Middle frontal gyrus (tissue), 1 donor: ENCODE data around the gene TGFBR3.

ENCODE experiments used
- DNase-seq: peaks from one replicate; pipeline ENCODE4 v3.0.0-alpha.2; 2015; ENCODE audit warnings: low spot score; ENCODE audit errors: extremely low spot score

The TGFBR3 gene

DNA sequence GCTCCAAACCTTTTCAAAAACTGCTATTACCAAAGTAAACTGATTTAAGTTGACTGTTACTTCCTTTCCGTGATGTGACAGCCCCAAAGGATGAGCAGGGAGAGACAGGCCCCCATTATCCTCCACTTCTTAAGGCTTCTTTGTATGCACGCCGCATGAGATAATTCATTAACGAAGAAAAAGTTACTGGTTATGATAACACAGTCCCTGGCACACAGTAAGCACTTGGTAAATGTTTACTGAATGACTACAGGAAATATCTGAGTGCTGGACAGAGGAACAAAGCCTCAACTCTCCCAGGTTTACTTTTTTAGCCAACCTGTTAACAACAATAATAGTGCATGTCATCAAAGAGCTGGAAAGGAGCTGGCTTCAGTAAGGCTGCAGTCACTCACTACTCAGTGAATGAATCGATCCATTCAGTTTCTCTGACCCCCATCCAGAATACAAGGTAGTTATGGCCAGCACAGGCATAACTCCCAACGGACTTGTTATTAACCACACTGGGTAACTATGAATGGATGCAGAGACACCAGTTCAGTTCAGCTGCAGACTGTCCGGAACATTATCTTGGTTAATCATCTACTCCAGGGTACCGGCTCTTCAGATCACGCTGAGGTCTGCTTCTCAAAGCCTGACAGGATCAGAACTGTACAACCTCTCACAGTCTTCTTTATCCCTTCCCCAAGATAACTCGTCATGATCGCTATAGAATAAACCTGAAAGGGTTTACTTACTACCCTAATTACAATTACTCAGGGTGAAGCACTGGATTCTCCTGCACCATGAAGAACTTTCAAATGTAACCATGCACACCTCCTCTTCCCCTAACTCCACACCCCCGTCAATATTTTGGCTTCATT, 58.3 kb downstream of the TGFBR3 start:
- DNase-seq = no peak

DNA sequence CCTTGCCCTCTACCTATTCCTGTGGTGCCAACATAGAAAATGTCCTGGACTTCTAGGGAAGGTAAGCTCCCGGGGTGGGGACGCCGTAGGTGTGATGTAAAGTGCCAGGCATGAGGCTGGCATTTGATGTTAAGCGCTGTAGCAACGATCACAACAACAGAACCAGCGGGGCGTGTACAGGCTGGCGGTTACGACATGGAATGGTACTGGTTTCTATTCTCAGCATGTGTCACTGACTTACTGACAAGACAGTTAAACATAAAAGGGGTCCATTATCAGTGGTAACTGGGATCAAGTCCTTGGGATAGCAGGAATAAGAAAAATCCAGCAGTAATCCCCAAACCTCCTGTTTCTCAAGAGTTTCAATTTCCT, 58.9 kb downstream of the TGFBR3 start:
- no peak for DNase-seq

DNA sequence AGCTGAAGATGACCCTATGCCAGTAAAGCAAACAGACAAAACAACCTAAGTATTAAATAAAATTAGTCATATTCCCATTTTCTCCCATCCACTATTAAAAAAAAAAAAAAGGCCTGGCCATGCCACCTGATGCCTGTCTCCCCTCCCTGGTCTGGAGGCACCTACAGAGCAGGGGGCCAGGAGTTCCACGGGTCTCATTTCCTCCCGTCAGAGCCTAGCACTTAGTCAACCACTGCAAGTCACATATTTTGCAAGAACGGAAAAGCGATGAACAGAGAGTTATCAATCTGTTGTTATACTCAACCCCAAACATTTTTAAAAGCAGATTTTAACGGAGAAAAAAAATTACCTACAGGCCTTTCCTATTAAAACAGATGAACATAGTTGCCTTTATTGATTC, 59.3 kb downstream of the TGFBR3 start:
- no peak for DNase-seq

GRCh38 chr1:91826248-91826647, 59.7 kb downstream of the TGFBR3 start:
- DNase-seq = no peak

DNA sequence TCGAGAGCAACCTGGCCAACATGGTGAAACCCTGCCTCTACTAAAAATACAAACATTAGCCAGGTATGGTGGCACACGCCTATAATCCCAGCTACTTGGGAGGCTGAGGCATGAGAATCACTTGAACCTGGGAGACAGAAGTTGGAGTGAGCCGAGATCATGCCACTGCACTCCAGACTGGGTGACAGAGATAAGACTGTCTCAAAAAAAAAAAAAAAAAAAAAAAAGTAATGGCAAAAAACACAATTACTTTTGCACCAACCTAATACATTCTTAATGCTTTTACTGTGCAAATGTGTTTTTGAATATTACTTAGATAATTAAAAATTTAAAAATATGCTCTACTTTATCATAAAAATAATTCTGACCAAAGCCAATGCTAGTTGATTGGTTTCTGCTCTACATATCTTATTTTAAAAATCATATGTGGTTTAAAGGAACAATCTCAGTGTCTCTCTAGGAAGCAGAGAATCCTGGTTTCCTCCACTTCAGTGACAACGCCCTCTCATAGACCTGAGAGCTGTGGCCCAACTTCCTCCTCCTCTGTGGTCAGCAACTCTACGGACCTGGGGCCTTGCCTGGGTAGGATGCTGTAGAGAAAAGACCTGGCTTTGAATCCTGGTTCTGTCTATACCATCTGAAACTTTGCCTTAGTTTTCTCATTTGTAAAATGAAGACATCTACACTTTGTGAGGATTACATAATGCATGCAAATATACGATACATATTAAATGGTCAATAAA, 64.7 kb downstream of the TGFBR3 start:
- no peak for DNase-seq

GRCh38 chr1:91819038-91819788, 66.7 kb downstream of the TGFBR3 start:
- DNase-seq = no peak

- no peak for DNase-seq
These were observed 67.3 kb downstream of the TGFBR3 start for GRCh38 chr1:91818713-91818975.

GRCh38 chr1:91817211-91817905, 68.6 kb downstream of the TGFBR3 start:
- no peak for DNase-seq

- DNase-seq = no peak
These were observed 69.9 kb downstream of the TGFBR3 start for GRCh38 chr1:91816031-91816430.

DNA sequence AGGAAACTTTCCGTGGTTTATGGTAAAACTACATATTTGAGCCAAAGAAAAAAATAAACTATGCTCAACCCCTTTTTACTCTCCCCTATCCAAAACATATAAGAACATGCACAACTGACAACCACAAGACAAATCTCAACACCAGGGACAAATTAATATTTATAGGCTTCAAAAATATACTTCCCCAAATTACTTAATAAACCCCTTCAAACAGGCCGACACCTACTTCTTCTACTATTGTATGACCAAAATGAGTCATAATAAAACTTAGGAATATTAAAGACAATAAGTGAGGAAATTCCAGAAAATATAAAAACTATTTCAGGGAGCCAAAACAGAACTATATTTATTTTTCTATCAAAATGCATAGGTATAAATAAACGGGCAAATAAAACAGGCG, 71.5 kb downstream of the TGFBR3 start:
- no peak for DNase-seq

- no peak for DNase-seq
These were observed 72.1 kb downstream of the TGFBR3 start for GRCh38 chr1:91813813-91814212.

DNA sequence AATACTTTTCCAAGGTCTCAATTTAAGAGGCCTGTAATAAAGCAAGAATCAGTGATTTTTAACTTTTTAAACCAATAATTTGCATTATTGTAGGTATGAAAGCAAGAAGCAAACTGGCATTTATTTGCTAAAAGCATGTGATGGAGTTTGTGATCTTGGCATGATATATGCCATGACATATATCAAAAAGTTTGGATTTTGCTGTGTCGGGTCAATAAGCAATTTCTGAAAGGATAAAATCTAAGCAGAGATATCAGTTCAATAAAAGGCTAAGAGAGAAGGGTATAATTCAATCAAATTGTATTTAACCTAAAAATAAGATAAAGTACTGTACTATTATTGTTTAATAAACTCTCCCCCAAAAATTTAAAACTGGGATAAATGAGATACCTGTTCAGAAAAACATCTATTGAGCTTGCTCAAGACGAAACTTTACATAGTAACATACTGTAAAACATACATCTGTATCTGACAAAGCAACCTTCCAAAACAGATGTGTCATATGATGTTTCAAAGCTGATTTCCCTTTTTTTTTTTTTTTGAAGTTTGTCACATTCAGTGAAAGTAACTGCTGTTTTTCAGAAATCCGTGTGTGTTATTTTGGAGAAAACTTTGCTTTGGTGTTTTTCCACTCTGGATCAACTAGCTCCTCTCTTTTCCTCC, 74.5 kb downstream of the TGFBR3 start:
- DNase-seq = no peak

GRCh38 chr1:91809317-91809716, 76.6 kb downstream of the TGFBR3 start:
- DNase-seq = no peak

DNA sequence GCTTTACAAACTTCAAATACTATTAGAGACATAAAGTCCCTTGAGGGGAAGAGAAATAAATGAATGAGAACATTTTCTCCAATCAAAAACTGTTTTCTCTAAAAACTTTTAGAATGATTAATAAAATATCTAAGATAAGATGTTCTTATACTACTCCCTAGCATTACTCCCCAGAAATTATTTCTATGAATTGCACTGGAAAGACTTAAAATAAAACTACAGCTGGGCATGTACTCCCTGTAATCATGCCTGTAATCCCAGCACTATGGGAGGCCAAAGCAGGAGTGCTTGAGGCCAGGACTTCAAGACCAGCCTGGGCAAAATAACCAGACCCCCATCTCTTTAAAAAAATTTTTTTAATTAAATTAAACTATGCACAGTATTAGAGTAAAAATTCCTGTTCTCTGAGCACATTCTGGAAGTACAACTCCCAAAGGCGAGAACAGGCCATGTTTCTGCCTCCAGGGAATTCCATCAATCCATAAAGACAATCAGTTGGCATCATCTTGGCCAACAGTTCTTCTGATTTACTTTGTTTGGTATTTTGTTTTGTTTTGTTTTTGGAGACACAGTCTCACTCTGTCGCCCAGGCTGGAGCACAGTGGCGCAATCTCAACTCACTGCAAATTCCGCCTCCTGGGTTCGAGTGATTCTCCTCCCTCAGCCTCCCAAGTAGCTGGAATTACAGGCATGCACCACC, 77.9 kb downstream of the TGFBR3 start:
- DNase-seq = no peak

DNA sequence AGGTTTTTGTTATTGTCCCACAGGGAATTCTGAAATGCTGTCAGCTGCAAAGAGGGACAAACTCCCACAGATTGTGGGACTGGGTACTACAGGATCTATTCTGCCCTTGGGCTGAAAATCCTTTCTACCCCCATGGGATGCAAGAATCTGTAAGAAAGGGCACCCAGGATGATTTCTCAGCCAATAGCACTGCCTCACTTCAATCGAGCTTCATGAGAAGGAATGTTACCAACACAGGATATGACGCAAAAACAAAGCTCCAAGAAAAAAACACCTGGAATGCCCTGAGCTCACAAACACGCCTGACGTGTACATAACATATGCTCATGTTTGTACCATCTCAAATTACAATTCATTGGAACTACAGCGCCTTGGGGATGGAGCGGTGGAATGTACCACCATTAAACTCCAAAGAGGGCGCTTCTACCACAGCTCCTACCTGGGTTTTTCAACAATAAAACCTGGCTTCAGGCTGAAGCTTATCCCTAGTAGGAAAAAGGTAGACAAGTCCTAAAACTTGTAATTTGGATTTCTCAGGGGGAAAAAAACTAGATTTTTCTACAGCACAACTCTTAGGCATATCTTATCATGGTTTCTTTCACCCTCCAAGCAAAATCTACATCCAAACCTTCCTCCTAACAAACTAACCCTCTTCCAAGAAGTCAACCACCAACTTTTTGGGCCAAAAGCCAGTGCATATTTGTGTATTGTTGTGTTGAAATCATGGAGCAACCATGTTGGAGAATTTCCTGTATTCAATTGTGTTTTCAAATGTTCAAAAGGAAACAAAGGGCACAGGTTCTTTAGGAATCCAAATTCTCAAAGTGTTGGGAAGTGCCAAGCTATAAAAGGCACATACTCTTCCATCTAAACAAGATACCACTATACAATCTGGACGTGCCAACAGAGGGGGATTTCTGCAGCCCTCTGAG, 78.9 kb downstream of the TGFBR3 start:
- DNase-seq = no peak

DNA sequence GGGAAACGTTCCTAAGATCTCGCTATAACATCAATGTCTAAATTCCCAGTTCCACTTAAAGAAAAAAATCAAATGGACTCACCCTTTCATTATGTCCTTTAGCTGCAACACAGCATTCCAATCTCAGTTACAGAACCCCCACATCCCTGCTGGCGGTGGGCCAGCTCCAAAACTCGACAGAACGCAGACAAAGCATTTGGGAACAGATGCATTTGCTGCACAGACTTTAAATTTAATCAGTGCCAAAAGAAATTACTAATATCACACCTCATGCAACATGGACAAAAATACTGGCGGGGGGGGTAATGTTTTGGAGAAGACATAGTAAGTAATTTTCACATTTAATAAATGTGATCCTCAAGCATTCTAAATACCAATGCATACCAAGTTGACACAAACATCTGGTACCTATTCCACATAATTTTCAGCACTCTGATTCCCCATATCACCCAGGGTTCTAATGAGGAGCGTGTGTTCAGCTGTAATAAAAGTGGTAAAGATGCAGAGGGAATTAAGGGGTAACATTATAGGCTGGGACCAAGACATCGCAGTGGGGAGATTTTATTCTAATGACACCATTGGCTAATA, 79.7 kb downstream of the TGFBR3 start:
- DNase-seq = no peak

DNA sequence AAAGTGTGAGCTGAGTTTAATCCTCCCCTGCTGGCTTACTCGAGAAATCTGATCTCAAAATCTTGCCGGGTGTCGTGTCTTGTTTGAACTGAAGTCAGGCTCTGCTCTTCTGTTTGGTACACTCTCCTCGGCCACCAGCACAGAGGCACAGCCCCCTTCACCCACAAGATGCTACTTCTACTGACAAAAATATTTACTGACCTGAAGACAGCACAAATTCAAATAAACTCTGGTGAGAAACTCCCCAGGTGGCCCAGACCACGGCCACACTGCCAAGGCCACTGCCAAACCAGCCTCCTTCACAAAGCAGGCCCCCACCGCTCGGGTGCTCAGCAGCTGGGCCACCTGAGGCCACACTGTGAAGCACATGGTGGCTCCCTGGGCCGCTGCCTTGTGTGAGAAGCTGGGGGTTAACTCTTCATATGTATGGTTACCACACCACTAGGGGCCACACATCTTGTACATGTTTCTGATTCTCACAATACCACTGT, 80.6 kb downstream of the TGFBR3 start:
- no peak for DNase-seq

DNA sequence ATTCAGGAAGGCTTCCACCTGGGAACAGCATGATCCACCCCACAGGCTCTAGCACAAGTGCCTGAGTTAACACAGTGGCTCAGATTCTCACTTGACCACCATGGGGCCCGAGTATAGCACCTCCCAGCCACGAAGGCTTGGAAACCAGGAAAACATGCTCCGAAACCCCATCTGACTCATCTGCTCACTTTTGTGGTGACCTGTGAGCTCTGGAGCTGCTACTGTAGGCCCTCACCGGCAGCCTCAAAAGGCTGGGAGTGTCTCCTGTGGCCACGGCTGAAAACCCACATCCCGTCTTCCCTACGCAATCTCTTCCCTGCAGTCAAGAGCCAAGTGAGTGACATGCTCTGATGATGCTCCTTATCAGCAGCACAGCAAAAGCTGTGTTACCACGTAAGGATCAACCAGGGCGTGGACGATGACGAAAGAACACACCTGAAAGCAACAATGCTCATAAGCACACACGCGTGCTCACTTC, 81.4 kb downstream of the TGFBR3 start:
- no peak for DNase-seq
